SK-N-SH (cell line): ENCODE results near the gene CD300H. TPM values are rescaled to one million over a fixed set of nuclear protein-coding genes. Genes with fewer than 3 reads are reported as not detected.

Experiments
- CTCF ChIA-PET: fragments of 300-600, 350-600 bp; formaldehyde crosslinking; extraction: SDS; loops from one replicate; lab custom pipeline; 2021; lab: Yijun Ruan, JAX
- POLR2A ChIA-PET: fragments of 350-600 bp; sonication (Branson Sonifier 250); formaldehyde crosslinking; extraction: SDS; loops from one replicate; lab custom pipeline; 2020; ENCODE audit warnings: antibody characterized with exemption, inconsistent platforms; lab: Yijun Ruan, JAX
- DNase-seq: peaks from one replicate; pipeline ENCODE4 v3.0.0; 2012
- H2AFZ ChIP-seq: fragments of 200-600 bp; sonication (generic); 2 replicates; pipeline ENCODE4 v1.8.1; 2016; ENCODE audit warnings: antibody characterized with exemption, mild to moderate bottlenecking, low read depth
- H3F3A ChIP-seq: fragments of 200-600 bp; sonication (generic); replicated peaks from 2 replicates; pipeline ENCODE3; 2016; ENCODE audit warnings: antibody characterized with exemption, mild to moderate bottlenecking; ENCODE audit not compliant: insufficient read depth
- H3K27ac ChIP-seq, 2 experiments: fragments of 200-500 bp in 1 of 2; fragments of 200-600 bp in 1 of 2; sonication (Bioruptor generic) in 1 of 2; sonication (generic), shearing (Covaris generic) in 1 of 2; 2 replicates each; pipeline versions ENCODE4 v1.5.1 to v1.6.1; 2014 to 2016; ENCODE audit warnings: low read depth in 2 of 2, inconsistent platforms in 1 of 2, low read length in 1 of 2, mild to moderate bottlenecking in 1 of 2, mixed read lengths in 1 of 2
- H3K27me3 ChIP-seq: fragments of 200-600 bp; sonication (generic), shearing (Covaris generic); 2 replicates; pipeline ENCODE4 v1.6.1; 2016; ENCODE audit warnings: mixed run types; ENCODE audit not compliant: insufficient read depth
- H3K36me3 ChIP-seq, 2 experiments: fragments of 200-500 bp in 1 of 2; fragments of 200-600 bp in 1 of 2; sonication (Bioruptor generic) in 1 of 2; sonication (generic) in 1 of 2; replicated peaks in 1 of 2; 2 replicates each; pipeline versions ENCODE3 to v1.5.1; 2014 to 2016; ENCODE audit warnings: low read length in 1 of 2, mild to moderate bottlenecking in 1 of 2; ENCODE audit not compliant: insufficient read depth in 2 of 2, control insufficient read depth in 1 of 2
- H3K4me1 ChIP-seq, 2 experiments: fragments of 200-500 bp in 1 of 2; fragments of 200-600 bp in 1 of 2; sonication (Bioruptor generic) in 1 of 2; sonication (generic), shearing (Covaris generic) in 1 of 2; 2 replicates each; pipeline versions ENCODE4 v1.5.1 to v1.6.1; 2014 to 2016; ENCODE audit warnings: low read depth in 1 of 2, low read length in 1 of 2, mixed run types in 1 of 2; ENCODE audit not compliant: insufficient read depth in 2 of 2, control insufficient read depth in 1 of 2
- H3K4me2 ChIP-seq: fragments of 200-600 bp; sonication (generic), shearing (Covaris generic); 2 replicates; pipeline ENCODE4 v1.6.1; 2017; ENCODE audit warnings: mixed run types
- H3K4me3 ChIP-seq, 2 experiments: fragments of 200-500 bp in 1 of 2; fragments of 200-600 bp in 1 of 2; sonication (Bioruptor generic) in 1 of 2; sonication (generic), shearing (Covaris generic) in 1 of 2; 2 replicates each; pipeline versions ENCODE4 v1.5.1 to v1.8.1; 2014 to 2016; ENCODE audit warnings: low read depth in 2 of 2, inconsistent platforms in 1 of 2, low read length in 1 of 2, mild to moderate bottlenecking in 1 of 2, mixed read lengths in 1 of 2, moderate library complexity in 1 of 2
- H3K79me2 ChIP-seq: fragments of 200-600 bp; sonication (generic); 2 replicates; pipeline ENCODE4 v1.8.1; 2017; ENCODE audit warnings: mild to moderate bottlenecking; ENCODE audit not compliant: insufficient read depth
- H3K9ac ChIP-seq: fragments of 200-600 bp; sonication (generic); 2 replicates; pipeline ENCODE4 v1.6.1; 2017; ENCODE audit warnings: mixed run types
- H3K9me2 ChIP-seq: fragments of 200-600 bp; sonication (generic); 2 replicates; pipeline ENCODE4 v1.6.1; 2017; ENCODE audit warnings: mixed run types
- H3K9me3 ChIP-seq: fragments of 200-600 bp; sonication (generic); 2 replicates; pipeline ENCODE4 v1.6.1; 2017; ENCODE audit warnings: mixed run types, mild to moderate bottlenecking, moderate library complexity
- H4K20me1 ChIP-seq: fragments of 200-600 bp; sonication (generic); 2 replicates; pipeline ENCODE4 v1.6.1; 2017; ENCODE audit warnings: mild to moderate bottlenecking, mixed run types; ENCODE audit not compliant: insufficient read depth
- EZH2phosphoT487 ChIP-seq: fragments of 200-600 bp; sonication (generic); IDR thresholded peaks from 2 replicates; pipeline ENCODE4 v1.6.1; 2017; ENCODE audit warnings: low read depth, mixed run types, mild to moderate bottlenecking, antibody characterized with exemption, moderate library complexity, borderline replicate concordance
- FOXJ3 ChIP-seq: sonication (generic); formaldehyde crosslinking; IDR thresholded peaks from 2 replicates; pipeline ENCODE4 v1.5.1; 2020; ENCODE audit warnings: mild to moderate bottlenecking, missing genetic modification reagents
- GABPA ChIP-seq: IDR thresholded peaks from 2 replicates; pipeline ENCODE4 v1.4.0; 2012; ENCODE audit warnings: low read depth, mild to moderate bottlenecking
- IRF3 ChIP-seq: fragments of 150-350 bp; IDR thresholded peaks from 2 replicates; pipeline ENCODE4 v1.6.1; 2016; ENCODE audit warnings: mild to moderate bottlenecking, low read depth, low read length
- NFIC ChIP-seq: IDR thresholded peaks from 2 replicates; pipeline ENCODE4 v1.4.0; 2012; ENCODE audit warnings: borderline replicate concordance
- NRF1 ChIP-seq: IDR thresholded peaks from 2 replicates; pipeline ENCODE4 v1.6.1; 2012; ENCODE audit warnings: low read depth, mild to moderate bottlenecking, low read length
- POLR2AphosphoS5 ChIP-seq: IDR thresholded peaks from 2 replicates; pipeline ENCODE4 v1.6.1; 2012; ENCODE audit warnings: low read depth, low read length
- RAD21 ChIP-seq: IDR thresholded peaks from 2 replicates; pipeline ENCODE4 v1.6.1; 2012; ENCODE audit warnings: mild to moderate bottlenecking, low read length
- RCOR1 ChIP-seq: fragments of 150-350 bp; IDR thresholded peaks from 2 replicates; pipeline ENCODE4 v1.6.1; 2017; ENCODE audit warnings: antibody characterized with exemption, low read length
- SIN3A ChIP-seq: IDR thresholded peaks from 2 replicates; pipeline ENCODE4 v1.6.1; 2012; ENCODE audit warnings: low read depth, mild to moderate bottlenecking, low read length, moderate library complexity, borderline replicate concordance
- USF1 ChIP-seq: IDR thresholded peaks from 2 replicates; pipeline ENCODE4 v1.4.0; 2012; ENCODE audit warnings: low read depth, borderline replicate concordance
- WGBS: methylation state at CpG from one replicate; pipeline ENCODE4 v1.1.6; 2017; ENCODE audit warnings: low lambda C conversion rate; 5-methylcytosine and 5-hydroxymethylcytosine counted together
- polyA plus RNA-seq, 3 experiments: library from polyadenylated mRNA; depleted of rRNA; stranded (reverse); fragments of >200 nt; gene quantifications; 2 replicates each; pipeline ENCODE4 v1.2.3, GENCODE V29; 2012
- TF ChIP-seq, protein P1 (sequence below): IDR thresholded peaks from 2 replicates; pipeline ENCODE4 v1.6.1; 2012; ENCODE audit warnings: mild to moderate bottlenecking, low read depth, low read length, moderate library complexity
- TF ChIP-seq, protein P2 (sequence below): IDR thresholded peaks from 2 replicates; pipeline ENCODE4 v1.4.0; 2012; ENCODE audit warnings: low read depth, borderline replicate concordance

Gene CD300H
- polyA plus RNA-seq, 1 of the 3 experiments (the other 2 are of a cell fraction): not detected

- no peak overlapping the region for H3K4me3 ChIP-seq
- 0 out of 2 replicates have a peak, but pooled peaks cover 3% of the 10 kb centered on the region for H3K9me3 ChIP-seq
- H3K27me3 ChIP-seq: no peaks in the 10 kb centered on the region
- no peaks in the 10 kb centered on the region for H3K79me2 ChIP-seq
- ChIA-PET CTCF (interaction anchor here (1.4 to 8.2 kb wide), 4 partner anchors 14 to 212 kb away, joined by 3 to 72 read pairs (median 5); partner anchors contain the start of gene CD300H), POLR2A (no interaction called here)
- WGBS: 42% methylated on average over 5 of the region's 7 CpGs
- H4K20me1 ChIP-seq: no peaks in the 10 kb centered on the region
- H3K4me1 ChIP-seq: no peaks in the 10 kb centered on the region
- H3K9ac ChIP-seq: no peak overlapping the region
- DNase-seq: no peak
- H3K9me2 ChIP-seq: no peaks in the 10 kb centered on the region
- H3K4me2 ChIP-seq: no peak overlapping the region
- TF ChIP-seq FOXJ3 (CRISPR knock-in tag) (no peak), IRF3 (no peak), SIN3A (no peak), GABPA (no peak), USF1 (no peak), RCOR1 (no peak), NFIC (no peak), NRF1 (no peak), EZH2phosphoT487 (no peak), POLR2AphosphoS5 (no peak), RAD21 (no peak)
- TF ChIP-seq, protein P1, sequence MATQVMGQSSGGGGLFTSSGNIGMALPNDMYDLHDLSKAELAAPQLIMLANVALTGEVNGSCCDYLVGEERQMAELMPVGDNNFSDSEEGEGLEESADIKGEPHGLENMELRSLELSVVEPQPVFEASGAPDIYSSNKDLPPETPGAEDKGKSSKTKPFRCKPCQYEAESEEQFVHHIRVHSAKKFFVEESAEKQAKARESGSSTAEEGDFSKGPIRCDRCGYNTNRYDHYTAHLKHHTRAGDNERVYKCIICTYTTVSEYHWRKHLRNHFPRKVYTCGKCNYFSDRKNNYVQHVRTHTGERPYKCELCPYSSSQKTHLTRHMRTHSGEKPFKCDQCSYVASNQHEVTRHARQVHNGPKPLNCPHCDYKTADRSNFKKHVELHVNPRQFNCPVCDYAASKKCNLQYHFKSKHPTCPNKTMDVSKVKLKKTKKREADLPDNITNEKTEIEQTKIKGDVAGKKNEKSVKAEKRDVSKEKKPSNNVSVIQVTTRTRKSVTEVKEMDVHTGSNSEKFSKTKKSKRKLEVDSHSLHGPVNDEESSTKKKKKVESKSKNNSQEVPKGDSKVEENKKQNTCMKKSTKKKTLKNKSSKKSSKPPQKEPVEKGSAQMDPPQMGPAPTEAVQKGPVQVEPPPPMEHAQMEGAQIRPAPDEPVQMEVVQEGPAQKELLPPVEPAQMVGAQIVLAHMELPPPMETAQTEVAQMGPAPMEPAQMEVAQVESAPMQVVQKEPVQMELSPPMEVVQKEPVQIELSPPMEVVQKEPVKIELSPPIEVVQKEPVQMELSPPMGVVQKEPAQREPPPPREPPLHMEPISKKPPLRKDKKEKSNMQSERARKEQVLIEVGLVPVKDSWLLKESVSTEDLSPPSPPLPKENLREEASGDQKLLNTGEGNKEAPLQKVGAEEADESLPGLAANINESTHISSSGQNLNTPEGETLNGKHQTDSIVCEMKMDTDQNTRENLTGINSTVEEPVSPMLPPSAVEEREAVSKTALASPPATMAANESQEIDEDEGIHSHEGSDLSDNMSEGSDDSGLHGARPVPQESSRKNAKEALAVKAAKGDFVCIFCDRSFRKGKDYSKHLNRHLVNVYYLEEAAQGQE: no peak
- TF ChIP-seq, protein P2, sequence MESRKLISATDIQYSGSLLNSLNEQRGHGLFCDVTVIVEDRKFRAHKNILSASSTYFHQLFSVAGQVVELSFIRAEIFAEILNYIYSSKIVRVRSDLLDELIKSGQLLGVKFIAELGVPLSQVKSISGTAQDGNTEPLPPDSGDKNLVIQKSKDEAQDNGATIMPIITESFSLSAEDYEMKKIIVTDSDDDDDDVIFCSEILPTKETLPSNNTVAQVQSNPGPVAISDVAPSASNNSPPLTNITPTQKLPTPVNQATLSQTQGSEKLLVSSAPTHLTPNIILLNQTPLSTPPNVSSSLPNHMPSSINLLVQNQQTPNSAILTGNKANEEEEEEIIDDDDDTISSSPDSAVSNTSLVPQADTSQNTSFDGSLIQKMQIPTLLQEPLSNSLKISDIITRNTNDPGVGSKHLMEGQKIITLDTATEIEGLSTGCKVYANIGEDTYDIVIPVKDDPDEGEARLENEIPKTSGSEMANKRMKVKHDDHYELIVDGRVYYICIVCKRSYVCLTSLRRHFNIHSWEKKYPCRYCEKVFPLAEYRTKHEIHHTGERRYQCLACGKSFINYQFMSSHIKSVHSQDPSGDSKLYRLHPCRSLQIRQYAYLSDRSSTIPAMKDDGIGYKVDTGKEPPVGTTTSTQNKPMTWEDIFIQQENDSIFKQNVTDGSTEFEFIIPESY: no peak
- TF ChIP-seq, all 33 proteins: peak for 0
- no peak overlapping the region for H2AFZ ChIP-seq
- no peak overlapping the region for H3K27ac ChIP-seq
- no peaks in the 10 kb centered on the region for H3K36me3 ChIP-seq
- H3F3A ChIP-seq: no peaks in the 10 kb centered on the region
Measured at GRCh38 chr17:74579900-74580299, 12.6 kb upstream of the CD300H start.
